Vein endothelial cell (primary cell): Measurements from ENCODE around the gene SMYD1. TPM values are rescaled to one million over a fixed set of nuclear protein-coding genes. Genes with fewer than 3 reads are reported as not detected.

Experiments
- small RNA-seq: library from RNA; depleted of rRNA; stranded (forward); fragments of <200 nt; gene quantifications from one replicate; pipeline ENCODE3, GENCODE V24; 2012
- total RNA-seq: library from RNA; depleted of rRNA; stranded (reverse); fragments of >200 nt; gene quantifications from 2 replicates; pipeline ENCODE4 v1.2.3, GENCODE V29; 2012

SMYD1 gene
- total RNA-seq: not detected in 2 replicates

DNA sequence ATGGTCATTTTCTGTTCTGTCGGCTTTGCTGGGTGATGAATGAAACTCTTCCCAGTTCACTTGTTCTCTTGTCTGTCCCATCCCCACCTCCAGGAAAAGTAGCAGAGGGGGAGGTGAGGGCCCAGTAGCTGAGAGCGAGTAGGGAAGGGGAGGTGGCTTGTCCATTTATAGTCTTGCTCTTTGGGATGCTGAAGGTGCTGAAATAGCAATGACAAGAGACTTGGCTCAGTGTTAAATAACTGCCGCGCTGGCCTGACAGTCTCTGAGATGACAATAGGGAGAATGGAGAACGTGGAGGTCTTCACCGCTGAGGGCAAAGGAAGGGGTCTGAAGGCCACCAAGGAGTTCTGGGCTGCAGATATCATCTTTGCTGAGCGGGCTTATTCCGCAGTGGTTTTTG lies at the start of gene SMYD1:
SMYD1 (plus strand) TSS at position 228 of the 400 bp plus-strand sequence; CDS start at position 268, 40 bp downstream.

DNA sequence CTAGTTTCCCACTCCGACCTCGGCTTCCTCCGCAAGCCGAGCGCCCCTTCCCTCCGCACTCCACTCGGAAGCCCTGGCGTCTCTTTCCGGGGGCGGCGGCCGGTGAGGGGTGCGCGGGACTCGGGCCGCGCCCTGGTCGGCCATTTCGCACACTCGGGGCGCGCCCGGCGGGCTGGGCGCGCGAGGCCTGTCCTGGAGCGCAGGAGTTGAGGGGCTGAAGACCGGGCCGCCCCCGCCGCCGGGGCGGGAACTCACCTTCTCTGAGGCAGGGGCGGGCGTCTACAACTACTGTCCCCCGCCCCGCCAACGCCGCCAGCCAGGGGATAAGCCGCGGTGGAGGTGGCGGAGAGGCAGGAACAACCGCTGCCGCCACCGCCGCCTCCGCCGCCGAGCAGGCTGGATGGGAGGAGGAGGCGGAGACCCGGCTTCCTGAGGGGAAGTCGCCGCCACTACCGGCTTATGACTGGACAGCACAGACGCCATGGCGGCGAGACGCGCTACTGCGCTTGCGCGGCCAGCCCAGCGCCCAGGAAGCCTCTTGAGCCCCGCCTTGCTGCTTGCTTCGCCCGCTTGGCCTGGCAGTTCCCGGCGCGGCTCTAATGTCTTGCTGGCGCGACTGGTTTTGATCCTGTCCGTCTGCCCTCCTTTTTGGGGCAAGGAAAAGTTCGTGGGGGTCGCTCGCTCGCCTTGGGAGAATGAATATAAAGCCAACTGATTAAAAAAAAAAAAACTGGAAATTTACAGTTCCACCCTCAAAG lies 12.1 kb upstream of the SMYD1 start, which contains the start of gene KRCC1:
KRCC1 (minus strand) TSS at position 413 of the 758 bp plus-strand sequence. CDS start 27,220 bp downstream, outside the sequence.

DNA sequence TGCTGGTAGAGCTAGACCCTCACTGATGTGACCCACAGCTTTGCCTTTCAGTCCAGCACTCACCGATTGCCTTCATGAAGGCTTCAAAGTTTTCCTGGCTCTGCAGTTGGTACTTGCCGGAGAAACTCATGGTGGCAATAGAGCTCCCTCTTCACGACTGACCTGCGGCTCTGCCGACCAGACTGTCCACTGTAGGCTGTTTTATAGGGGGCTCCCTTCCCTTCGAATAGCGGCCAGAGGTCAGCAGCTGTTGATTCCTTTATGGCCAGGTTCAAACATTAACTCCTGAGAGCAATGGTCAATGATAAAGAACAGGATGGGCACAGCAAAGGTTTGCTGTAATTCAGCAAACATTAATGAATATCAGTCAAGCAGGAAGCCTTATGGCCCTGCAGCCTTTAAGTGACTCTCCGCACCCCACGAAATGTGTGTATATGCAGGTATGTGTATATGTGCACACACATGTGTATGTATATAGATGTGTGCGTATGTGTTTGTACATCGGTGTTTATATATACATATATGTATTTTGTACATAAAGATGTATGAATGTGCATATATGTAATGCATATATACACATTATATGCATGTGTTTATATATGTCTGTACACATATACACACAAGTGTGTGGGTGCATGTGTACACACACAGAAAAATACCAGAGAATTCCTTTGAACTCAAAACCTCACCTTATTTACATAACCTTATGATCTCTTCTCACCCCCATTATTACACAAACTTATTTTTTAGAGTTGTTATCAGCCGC lies 60.4 kb downstream of the SMYD1 start, which contains the start of gene FABP1:
FABP1 (minus strand) TSS at position 175 of the 766 bp plus-strand sequence; CDS start at position 130, 45 bp downstream.

Small RNA genes within 50 kb of the gene (small RNA-seq; reads per million reads assigned to genes)
- not detected for gene MIR4780

Other genes with a start within 250 kb of the SMYD1 start
- 0.33 and 3.1 TPM in 2 replicates for gene RGPD2, start 242.0 kb upstream of the SMYD1 start, total RNA-seq
- not detected in 2 replicates for gene RNU2-63P, start 51.3 kb upstream of the SMYD1 start, total RNA-seq
- gene KRCC1, start 12.0 kb upstream of the SMYD1 start, total RNA-seq: 14.0 and 20.0 TPM in 2 replicates
- gene FABP1, start 60.2 kb downstream of the SMYD1 start, total RNA-seq: not detected in 2 replicates
- 0.10 TPM in 1 of 2 replicates, not detected in the other for gene THNSL2, start 102.5 kb downstream of the SMYD1 start, total RNA-seq